AG09319 (cell line): Measurements from ENCODE around the gene KSR2.

Source experiments
- DNase-seq: peaks from one replicate; pipeline ENCODE4 v3.0.0-alpha.2; 2010; ENCODE audit warnings: low read depth; ENCODE audit errors: extremely low read depth
- CTCF ChIP-seq: IDR thresholded peaks from 2 replicates; pipeline ENCODE4 v1.5.1; 2011; ENCODE audit warnings: low read depth, mild to moderate bottlenecking, inconsistent platforms, low read length, moderate library complexity

KSR2 gene

GRCh38 chr12:117570608-117571007 lies 398.2 kb downstream of the KSR2 start:
- TF ChIP-seq CTCF = no peak
- no peak for DNase-seq

DNA sequence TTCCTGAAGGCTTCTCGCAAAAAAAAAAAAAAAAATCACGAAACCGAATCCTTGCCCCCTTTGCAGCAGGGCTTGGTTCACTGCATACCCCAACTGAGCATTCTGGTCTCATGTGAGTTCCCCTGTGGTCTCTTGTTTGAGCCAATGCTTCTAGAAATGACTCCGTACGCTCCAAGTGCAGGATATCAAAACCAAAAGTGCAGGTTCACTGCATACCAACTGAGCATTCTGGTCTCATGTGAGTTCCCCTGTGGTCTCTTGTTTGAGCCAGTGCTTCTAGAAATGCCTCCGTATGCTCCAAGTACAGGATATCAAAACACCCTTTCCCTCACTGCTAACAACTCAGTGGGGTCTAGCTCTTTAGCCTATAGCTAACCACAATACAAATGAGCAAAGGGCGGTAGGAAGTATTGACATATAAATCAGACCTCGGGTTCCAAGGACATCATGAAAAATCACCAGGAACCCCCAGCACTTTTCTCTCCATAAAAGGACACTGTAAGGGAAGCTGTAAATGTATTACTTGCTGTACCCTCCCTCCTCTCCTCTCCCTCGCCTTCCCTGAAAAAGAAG lies 401.1 kb downstream of the KSR2 start:
- DNase-seq = no peak
- no peak for TF ChIP-seq CTCF

- DNase-seq = no peak
Observed at GRCh38 chr12:117564881-117565280, 403.9 kb downstream of the KSR2 start.

GRCh38 chr12:117563706-117564105 lies 405.1 kb downstream of the KSR2 start:
- DNase-seq = no peak
- no peak for TF ChIP-seq CTCF

More at GRCh38 chr12:117564881-117565280, 403.9 kb downstream of the KSR2 start:
- no peak for TF ChIP-seq CTCF

DNA sequence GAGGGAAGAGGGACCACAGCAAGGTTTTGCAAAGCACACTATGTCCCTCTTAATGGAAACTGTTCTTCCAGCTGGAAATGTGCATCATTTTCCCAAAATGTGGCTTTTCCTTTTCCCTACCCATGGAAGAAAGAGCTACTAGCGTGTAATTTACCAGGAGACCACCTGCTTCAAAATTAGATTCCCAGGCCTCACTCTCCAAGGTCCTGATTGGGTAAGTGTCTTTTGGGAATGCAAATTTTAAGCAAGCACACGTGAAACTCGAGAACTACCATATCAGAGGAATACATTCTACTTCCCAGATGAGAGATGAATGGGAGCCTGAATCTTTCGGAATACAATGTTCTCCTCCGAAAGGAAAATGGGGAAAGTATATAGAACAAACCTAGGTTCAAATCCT lies 405.8 kb downstream of the KSR2 start:
- DNase-seq = no peak
- no peak for TF ChIP-seq CTCF

DNA sequence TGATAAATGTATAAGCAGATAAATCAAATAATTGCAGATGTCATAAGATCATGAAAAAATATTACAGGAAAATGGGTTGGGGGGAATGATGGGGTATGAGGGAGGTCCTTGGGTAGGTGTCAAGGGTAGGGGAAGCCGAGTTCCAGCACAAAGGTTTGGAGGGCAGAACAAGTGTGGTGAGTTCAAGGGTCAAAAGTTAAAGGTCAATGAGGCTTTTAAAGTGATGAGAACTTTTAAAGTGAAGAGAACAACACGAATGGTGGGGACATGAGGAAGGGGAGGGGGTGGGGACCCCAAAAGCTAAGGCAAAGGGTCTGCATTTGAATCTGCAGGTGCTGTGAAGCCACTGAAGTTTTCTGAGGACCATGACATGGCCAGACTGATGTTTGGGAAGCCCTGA lies 406.8 kb downstream of the KSR2 start:
- DNase-seq = no peak
- TF ChIP-seq CTCF = no peak

GRCh38 chr12:117559978-117560377 lies 408.8 kb downstream of the KSR2 start:
- no peak for TF ChIP-seq CTCF
- DNase-seq = no peak
